22Rv1 (cell line): ENCODE results near the gene CNTN2.

Experiments
- CTCF ChIP-seq: fragments of 450-650 bp; IDR thresholded peaks from 2 replicates; pipeline ENCODE4 v1.5.1; 2017; ENCODE audit warnings: mild to moderate bottlenecking
- ZFX ChIP-seq: fragments of 450-650 bp; IDR thresholded peaks from 2 replicates; pipeline ENCODE4 v1.6.1; 2017; ENCODE audit warnings: antibody characterized with exemption, borderline replicate concordance

- TF ChIP-seq CTCF = no peak
- TF ChIP-seq ZFX = no peak
Measured at GRCh38 chr1:205014783-205015182, 28.2 kb upstream of the CNTN2 start.
